ENCODE data around the gene RXRA.

The RXRA gene

DNA sequence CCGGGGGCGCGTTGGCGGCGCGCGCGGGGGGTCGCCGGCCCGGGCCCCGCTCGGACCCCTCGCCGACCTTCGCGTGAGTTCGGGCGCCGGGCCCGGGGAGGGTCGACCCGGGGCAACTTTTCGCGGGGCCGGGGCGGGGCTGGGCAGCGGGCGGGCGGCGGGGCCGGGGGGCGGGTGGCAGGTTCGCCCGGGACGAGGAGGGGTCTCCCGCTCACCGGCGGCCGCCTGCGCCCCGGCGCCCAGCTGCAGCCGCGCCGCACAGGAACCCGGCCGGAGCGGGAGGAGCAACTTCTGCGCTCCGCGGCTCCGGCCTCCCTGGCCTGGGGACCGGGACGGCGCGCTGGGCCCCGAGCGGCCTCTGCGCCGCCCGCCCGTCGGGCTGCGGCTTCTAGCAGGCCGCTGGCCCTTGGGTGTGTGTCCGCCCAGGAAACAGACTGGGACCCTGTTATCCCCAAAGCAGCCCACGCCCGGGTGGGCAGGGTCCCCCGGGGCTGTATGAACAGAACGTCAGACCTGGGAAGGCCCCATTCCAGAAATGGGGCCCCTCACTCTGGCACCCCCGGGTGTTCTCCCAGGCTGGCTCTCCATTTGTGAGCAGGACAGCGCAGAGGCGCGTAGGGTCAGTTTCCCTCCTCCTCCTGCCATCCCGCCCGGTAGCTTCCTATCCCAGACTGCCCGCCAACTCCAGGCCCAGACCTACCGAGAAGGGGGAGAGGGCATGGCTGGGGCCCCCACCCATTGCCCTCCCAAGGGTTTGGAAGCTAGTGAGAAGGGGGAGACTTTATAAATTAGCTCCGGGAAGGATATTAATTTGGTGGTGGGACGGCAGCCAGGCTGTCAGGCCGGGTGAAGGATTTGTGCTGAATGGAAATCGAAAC is 708 bp downstream of the RXRA start:
- H4K20me1 ChIP-seq (ENCODE audit: insufficient read depth, low read length): no peaks in the 10 kb centered on the region
- H3K4me3 ChIP-seq (ENCODE audit: low read depth, low read length, poor library complexity, severe bottlenecking): no peak overlapping the region
- no peaks in the 10 kb centered on the region for H3F3A ChIP-seq (ENCODE audit: insufficient read depth, low read length)
- no peaks in the 10 kb centered on the region for H3K9me2 ChIP-seq (ENCODE audit: low read depth, low read length)
- peaks cover 6% of the 10 kb centered on the region for H3K4me1 ChIP-seq (ENCODE audit: insufficient read depth, low read length, severe bottlenecking)
- no peak overlapping the region for H3K27ac ChIP-seq (ENCODE audit: low read depth, low read length, poor library complexity, severe bottlenecking)
- H3K9me3 ChIP-seq (ENCODE audit: low read length): no peaks in the 10 kb centered on the region
- TF ChIP-seq, protein P1, sequence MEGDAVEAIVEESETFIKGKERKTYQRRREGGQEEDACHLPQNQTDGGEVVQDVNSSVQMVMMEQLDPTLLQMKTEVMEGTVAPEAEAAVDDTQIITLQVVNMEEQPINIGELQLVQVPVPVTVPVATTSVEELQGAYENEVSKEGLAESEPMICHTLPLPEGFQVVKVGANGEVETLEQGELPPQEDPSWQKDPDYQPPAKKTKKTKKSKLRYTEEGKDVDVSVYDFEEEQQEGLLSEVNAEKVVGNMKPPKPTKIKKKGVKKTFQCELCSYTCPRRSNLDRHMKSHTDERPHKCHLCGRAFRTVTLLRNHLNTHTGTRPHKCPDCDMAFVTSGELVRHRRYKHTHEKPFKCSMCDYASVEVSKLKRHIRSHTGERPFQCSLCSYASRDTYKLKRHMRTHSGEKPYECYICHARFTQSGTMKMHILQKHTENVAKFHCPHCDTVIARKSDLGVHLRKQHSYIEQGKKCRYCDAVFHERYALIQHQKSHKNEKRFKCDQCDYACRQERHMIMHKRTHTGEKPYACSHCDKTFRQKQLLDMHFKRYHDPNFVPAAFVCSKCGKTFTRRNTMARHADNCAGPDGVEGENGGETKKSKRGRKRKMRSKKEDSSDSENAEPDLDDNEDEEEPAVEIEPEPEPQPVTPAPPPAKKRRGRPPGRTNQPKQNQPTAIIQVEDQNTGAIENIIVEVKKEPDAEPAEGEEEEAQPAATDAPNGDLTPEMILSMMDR (IDR thresholded peaks at IDR 0.05; ENCODE audit: low read length): no peak
- no peak for TF ChIP-seq EZH2 (IDR thresholded peaks at IDR 0.05; ENCODE audit: borderline replicate concordance, low read length)
- no peak overlapping the region for H3K4me2 ChIP-seq (ENCODE audit: low read length)
- no peaks in the 10 kb centered on the region for H3K79me2 ChIP-seq (ENCODE audit: insufficient read depth, low read length)
- H3K27me3 ChIP-seq (ENCODE audit: insufficient read depth, low read length): no peaks in the 10 kb centered on the region
- H2AFZ ChIP-seq (ENCODE audit: low read length): no peak overlapping the region
- no peaks in the 10 kb centered on the region for H3K36me3 ChIP-seq (ENCODE audit: insufficient read depth, low read length)
- no peak overlapping the region for H3K9ac ChIP-seq (ENCODE audit: low read length)

DNA sequence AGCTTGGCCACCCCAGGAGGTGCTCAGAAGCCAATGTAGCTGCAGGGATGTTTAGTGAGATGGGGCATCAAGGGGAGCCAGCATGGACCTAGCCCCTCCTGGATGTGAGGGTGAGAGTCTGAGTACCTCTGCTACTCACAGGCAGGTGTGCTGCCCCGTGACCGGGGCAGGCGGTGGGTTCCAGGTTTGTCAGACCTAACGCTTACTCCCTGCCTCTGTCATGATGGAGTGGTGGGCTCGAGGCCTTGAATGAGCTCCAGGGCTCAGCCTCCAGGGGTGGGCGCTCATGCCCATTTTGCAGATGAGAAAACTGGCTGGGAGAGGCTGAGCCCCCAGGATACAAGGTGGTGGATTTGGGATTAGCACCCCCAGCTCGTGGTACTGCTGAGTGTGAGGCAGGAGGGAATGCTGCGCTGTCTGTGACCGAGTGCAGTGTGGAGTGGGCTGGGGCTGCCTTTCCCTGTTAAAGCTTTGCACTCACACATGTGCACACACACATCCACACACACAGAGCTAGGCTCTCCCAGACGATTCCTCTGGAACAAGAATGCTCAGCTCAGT is 1.5 kb downstream of the RXRA start:
- no peaks in the 10 kb centered on the region for H4K20me1 ChIP-seq (ENCODE audit: insufficient read depth, low read length)

DNA sequence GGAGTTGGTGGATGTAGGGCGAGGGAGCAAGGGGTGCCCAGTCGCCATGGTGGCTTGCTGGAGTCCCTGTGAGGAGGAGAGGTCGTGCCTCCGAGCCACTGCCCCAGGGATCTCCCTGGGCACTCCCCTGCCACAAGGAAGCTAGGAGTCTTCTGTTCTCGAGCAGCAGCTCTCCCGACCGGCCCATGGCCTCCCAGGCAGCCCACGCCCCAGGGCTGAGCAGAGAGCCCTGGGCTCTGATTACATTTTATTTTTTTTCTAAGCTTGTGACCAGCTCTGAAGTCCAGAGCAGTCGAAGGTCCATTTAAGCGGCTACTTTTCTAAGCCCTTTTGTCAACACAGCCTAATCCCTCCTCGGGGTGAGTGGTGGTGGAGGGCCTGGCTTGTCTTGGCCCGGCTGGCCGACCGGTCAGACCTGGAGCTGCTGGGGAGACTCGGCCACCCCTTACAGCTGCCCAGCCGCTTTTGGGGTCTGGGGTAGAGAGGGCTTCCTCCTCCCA is 2.1 kb downstream of the RXRA start:
- H4K20me1 ChIP-seq (ENCODE audit: insufficient read depth, low read length): no peaks in the 10 kb centered on the region
- H3K9ac ChIP-seq (ENCODE audit: low read length): no peak overlapping the region
- no peaks in the 10 kb centered on the region for H3K36me3 ChIP-seq (ENCODE audit: insufficient read depth, low read length)
- no peak overlapping the region for H3K4me3 ChIP-seq (ENCODE audit: low read depth, low read length, poor library complexity, severe bottlenecking)
- peaks cover 6% of the 10 kb centered on the region for H3K4me1 ChIP-seq (ENCODE audit: insufficient read depth, low read length, severe bottlenecking)
- no peak for TF ChIP-seq EZH2 (IDR thresholded peaks at IDR 0.05; ENCODE audit: borderline replicate concordance, low read length)
- TF ChIP-seq, protein P1 (IDR thresholded peaks at IDR 0.05; ENCODE audit: low read length): no peak
- no peaks in the 10 kb centered on the region for H3K9me3 ChIP-seq (ENCODE audit: low read length)
- H3K27me3 ChIP-seq (ENCODE audit: insufficient read depth, low read length): no peaks in the 10 kb centered on the region
- H3K9me2 ChIP-seq (ENCODE audit: low read depth, low read length): no peaks in the 10 kb centered on the region
- H3K79me2 ChIP-seq (ENCODE audit: insufficient read depth, low read length): no peaks in the 10 kb centered on the region
- no peak overlapping the region for H3K4me2 ChIP-seq (ENCODE audit: low read length)
- no peak overlapping the region for H3K27ac ChIP-seq (ENCODE audit: low read depth, low read length, poor library complexity, severe bottlenecking)
- H2AFZ ChIP-seq (ENCODE audit: low read length): no peak overlapping the region
- H3F3A ChIP-seq (ENCODE audit: insufficient read depth, low read length): no peaks in the 10 kb centered on the region

More for the DNA sequence above, 1.5 kb downstream of the RXRA start:
- H3K4me2 ChIP-seq (ENCODE audit: low read length): no peak overlapping the region
- no peaks in the 10 kb centered on the region for H3K36me3 ChIP-seq (ENCODE audit: insufficient read depth, low read length)
- no peak overlapping the region for H3K9ac ChIP-seq (ENCODE audit: low read length)
- H2AFZ ChIP-seq (ENCODE audit: low read length): no peak overlapping the region
- H3K4me1 ChIP-seq (ENCODE audit: insufficient read depth, low read length, severe bottlenecking): peaks cover 6% of the 10 kb centered on the region
- no peak overlapping the region for H3K27ac ChIP-seq (ENCODE audit: low read depth, low read length, poor library complexity, severe bottlenecking)
- H3K27me3 ChIP-seq (ENCODE audit: insufficient read depth, low read length): no peaks in the 10 kb centered on the region
- no peak overlapping the region for H3K4me3 ChIP-seq (ENCODE audit: low read depth, low read length, poor library complexity, severe bottlenecking)
- H3K79me2 ChIP-seq (ENCODE audit: insufficient read depth, low read length): no peaks in the 10 kb centered on the region
- H3K9me2 ChIP-seq (ENCODE audit: low read depth, low read length): no peaks in the 10 kb centered on the region
- no peaks in the 10 kb centered on the region for H3K9me3 ChIP-seq (ENCODE audit: low read length)
- TF ChIP-seq EZH2 (IDR thresholded peaks at IDR 0.05; ENCODE audit: borderline replicate concordance, low read length): no peak
- TF ChIP-seq, protein P1 (IDR thresholded peaks at IDR 0.05; ENCODE audit: low read length): no peak
- H3F3A ChIP-seq (ENCODE audit: insufficient read depth, low read length): no peaks in the 10 kb centered on the region
